Measurements from ENCODE around the gene PPIB.

GRCh38 chr15:64166102-64166890 is 3.5 kb upstream of the PPIB start:
- TF ChIP-seq CTCF (IDR thresholded peaks at IDR 0.05) (no peak), EP300 (IDR thresholded peaks at IDR 0.05) (no peak), POLR2AphosphoS5 (IDR thresholded peaks at IDR 0.05) (no peak), POLR2A (IDR thresholded peaks at IDR 0.05; ENCODE audit: low read depth) (no peak)

All from esophagus muscularis mucosa (tissue), 4 donors.